SHP77 treated with DMSO at 0.1 percent for 48 hours (cell line): ENCODE data around the gene NACC2.

Source experiments
- DNase-seq: peaks from one replicate; lab custom pipeline; 2025; lab: John Stamatoyannopoulos, UW

NACC2 gene, protein sequence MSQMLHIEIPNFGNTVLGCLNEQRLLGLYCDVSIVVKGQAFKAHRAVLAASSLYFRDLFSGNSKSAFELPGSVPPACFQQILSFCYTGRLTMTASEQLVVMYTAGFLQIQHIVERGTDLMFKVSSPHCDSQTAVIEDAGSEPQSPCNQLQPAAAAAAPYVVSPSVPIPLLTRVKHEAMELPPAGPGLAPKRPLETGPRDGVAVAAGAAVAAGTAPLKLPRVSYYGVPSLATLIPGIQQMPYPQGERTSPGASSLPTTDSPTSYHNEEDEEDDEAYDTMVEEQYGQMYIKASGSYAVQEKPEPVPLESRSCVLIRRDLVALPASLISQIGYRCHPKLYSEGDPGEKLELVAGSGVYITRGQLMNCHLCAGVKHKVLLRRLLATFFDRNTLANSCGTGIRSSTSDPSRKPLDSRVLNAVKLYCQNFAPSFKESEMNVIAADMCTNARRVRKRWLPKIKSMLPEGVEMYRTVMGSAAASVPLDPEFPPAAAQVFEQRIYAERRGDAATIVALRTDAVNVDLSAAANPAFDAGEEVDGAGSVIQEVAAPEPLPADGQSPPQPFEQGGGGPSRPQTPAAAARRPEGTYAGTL

DNA sequence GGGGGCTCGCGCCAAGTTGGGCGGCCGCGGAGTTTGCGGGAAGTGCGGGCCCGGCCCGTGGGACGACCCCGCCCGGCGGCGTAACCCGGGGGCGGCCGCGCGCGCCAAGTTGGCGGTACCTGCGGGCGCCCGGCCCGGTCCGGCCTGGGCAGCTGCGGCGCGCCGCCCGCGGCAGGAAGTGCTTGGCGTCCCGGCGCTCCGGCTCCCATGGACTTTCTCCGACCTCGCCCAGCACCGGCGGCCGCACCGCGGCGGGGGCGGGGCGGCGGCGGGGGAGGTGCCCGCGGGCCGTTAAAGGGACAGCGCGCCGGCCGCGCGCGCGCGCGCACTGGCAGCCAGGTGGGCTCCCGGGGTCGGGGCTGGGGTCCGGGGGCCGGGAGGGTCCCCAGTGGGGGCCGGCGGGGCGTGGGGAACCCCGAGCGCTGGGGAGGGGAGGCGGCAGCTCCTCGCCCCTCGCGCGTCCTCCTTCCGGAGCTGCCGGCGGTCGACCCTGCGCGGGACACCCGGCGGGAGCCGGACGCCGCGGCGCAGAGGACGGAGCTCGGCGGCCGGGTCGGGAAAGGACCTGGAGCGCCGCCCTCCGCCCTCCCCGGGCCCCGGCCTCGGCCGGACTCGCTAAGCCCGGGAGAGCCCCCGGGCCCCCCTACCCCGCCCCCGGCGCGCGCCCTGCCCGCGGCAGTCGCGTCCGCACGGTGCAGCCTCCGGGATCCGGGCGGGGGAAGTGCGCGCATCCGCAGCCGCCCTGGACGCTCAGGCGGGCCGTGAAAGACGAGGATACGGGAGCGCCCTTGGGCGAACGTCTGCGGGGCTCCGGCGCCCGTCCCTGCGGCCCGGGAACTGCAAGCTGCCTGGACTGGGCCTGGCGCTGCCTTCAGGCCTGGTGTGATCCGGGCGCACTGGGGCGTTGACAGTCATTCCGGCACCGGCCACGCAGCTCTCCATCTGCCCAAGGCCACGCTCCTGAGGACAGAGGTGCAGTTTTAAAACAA, at the start of gene NACC2:
TSS of gene NACC2 (minus strand) at position 220 of the 989 bp plus-strand sequence. CDS start 44,768 bp downstream, outside the sequence.
- no peak for DNase-seq

- DNase-seq, result no peak
Observed at GRCh38 chr9:136144450-136144849, 49.4 kb upstream of the NACC2 start.

- peak; percentile 19 for DNase-seq
Observed at GRCh38 chr9:136143215-136144001, 48.3 kb upstream of the NACC2 start.

DNA sequence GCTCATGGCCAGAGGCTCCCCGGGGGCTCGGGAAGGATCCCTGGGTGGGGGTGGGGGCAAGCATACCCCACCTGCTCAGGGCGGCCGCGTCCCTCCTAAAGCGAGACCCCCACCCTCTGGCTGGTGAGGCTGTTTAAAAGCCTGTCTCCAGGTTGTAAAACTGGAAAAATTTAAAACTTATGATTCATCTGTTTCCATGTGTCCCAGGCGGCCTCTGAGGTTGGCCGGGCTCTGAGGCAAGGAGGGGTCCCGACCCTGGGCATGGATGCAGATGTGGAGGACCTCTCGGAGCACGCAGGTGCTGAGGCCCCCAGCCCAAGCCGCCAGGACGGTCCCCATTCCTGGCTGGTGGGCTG, 47.7 kb upstream of the NACC2 start:
- DNase-seq, result no peak

DNA sequence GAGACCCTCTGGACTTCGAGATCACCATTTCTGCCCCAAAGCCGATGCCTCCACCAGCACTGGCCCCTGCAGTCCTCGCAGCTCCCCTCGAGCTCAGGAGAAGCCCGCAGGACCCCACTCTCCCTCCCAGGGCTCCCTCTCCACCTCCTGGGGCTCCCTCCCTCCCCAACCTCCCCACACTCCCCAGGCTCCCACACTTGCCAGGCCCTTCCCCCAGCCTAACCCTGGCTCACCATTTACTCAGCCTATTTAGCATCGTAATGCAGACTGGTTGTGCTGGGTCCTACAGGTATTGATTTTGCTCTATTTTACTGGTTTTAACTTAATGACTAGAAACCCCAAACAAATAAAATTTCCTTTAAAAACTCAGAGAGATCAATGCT, 47.3 kb upstream of the NACC2 start:
- no peak for DNase-seq

DNA sequence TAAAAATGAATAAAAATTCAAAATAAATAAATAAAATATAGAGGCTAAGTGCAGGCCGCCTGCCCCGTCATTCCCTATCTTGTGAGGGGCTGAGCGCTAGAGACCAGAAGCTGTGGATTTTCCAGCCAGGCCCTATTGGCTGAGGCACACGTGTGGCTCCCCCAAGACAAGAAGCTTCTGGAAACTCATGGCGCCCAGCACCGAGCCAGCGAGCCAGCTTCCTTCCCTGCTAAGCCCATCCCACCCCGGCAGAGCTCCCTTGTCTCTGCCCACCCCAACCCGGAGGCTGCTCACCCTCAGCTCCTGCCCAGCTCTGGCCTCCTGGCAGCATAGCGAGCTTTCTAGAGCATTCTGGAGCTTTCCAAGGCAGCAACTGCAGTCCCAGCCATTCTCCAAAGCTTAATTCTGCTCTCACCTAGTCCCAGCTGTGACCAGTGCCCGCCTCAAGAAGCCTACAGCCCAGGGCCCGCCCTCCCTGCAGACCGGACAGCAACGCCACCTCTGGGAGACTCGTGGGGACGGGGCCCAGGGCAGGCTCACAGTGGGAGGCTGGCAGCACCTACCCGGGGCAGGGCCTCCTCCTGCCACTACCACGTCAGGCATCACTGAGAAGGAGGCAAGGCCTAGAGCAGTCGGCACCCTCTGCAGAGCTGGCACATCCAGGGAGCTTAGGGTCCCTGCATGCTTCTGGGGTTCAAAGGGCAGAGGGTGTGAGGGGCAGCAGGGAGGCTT, 46.8 kb upstream of the NACC2 start:
- no peak for DNase-seq

DNA sequence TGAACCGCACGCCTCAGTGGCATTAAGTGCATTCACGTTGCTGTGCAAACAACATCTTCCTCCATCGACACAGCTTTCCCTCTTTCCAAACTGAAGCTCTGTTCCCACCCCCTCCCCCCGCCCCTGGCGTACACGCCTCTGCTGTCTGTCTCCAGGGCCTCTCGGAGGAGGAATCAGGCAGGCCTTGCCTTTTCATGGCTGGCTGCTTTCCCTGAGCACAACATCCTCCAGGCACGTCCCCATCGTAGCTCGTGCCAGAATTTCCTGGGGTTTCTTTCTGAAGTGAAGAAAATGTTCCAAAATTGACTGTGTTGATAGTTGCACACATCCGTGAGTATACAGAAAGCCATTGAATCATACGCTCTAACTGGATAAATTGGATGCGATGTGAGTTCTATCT, 45.9 kb upstream of the NACC2 start:
- DNase-seq, result no peak

DNA sequence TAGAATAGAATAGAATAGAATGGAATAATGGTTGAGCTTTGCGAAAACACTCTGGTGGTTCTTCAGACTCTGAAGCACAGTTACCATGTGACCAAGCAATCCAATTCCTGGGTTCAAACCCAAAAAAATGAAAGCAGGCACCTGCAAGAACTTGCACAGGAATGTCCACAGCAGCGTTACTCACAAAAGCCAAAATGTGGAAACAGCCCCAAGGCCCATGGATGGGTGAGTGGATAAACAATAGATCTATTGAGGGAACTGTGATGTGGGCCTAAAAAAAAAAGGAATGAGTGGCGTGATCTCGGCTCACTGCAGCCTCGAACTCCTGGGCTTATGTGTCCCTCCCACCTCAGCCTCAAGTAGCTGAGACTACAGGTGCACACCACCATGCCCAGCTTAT, 45.0 kb upstream of the NACC2 start:
- no peak for DNase-seq

- no peak for DNase-seq
Observed at GRCh38 chr9:136138566-136138965, 43.5 kb upstream of the NACC2 start.

- no peak for DNase-seq
Observed at GRCh38 chr9:136137321-136138265, 42.5 kb upstream of the NACC2 start.

DNA sequence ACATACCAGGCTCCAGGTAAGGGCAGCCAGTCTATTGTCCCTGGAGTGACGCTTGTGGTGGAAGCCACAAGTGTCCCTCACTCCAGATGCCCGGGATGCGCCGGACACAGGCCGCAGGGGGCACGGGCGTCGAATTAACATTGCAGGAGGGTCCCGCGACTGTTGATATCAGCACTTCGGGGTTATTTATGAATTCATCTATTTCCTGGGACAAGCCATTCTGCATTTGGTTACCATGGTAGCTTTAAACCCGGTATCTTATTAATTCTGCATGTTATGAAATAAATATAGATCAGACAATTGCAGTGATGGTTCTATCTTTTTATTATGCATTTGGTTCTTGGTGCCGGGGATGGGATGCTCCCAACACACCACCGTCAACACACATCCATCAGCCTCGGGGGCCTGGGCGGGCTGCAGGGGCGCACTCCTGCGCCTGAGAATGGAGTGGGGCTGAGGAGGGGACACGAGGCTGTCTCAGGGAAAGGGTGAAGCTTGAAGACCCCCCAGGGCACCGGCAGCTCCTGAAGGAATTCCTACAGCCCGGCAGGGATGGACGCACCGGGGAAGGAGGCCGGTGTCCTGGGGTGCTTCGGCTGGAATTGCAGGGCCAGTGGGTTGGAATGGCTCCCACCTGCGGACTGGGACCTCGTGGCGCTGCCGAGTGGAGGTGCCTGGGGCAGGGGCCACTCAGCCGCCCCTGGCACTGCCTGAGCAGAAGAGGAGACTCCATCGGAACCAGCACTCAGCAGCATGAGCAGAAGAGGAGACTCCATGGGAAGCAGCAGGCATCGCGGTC, 41.2 kb upstream of the NACC2 start:
- DNase-seq, result no peak

DNA sequence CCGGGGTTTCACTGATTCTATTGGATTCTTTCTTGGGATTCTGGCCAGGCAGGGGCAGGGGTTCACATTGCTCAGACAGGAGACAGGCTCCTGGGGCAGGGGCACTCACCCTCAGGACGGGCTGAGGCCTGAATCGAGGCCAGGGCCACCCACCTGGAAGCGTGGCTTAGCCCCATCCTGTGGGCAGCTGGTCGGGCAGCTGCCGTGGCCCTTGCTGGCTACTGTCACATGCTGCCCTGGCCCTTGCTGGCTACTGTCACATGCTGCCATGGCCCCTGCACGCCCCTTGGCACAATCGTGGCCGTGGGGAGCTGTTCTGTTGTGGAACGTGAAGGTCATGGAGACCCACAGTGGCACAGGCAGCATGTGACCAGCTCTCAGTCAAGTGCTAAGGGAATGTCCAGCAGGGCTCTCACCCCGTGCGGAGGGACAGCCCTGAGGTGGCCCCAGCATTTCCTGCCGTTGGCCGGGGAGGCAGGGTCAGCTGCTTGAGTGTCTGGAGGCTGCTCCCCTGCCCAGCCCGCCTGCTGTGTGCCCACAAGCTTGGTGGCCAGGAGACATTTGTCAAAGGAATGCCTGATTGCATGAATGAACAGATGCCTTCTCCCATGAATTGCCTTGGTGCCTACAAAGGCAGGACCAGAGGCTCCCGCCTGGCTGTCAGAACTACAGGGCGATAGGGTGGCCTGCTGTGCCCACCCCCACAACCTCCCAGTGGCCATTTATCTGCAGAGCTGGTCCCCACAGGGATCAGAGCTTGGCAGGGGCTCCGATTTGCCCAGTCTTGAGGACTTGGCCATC, 40.4 kb upstream of the NACC2 start:
- DNase-seq, result no peak

- no peak for DNase-seq
Observed at GRCh38 chr9:136133959-136134484, 38.9 kb upstream of the NACC2 start.

GRCh38 chr9:136133191-136133958, 38.3 kb upstream of the NACC2 start:
- DNase-seq, result no peak

- no peak for DNase-seq
Observed at GRCh38 chr9:136132512-136133050, 37.5 kb upstream of the NACC2 start.

DNA sequence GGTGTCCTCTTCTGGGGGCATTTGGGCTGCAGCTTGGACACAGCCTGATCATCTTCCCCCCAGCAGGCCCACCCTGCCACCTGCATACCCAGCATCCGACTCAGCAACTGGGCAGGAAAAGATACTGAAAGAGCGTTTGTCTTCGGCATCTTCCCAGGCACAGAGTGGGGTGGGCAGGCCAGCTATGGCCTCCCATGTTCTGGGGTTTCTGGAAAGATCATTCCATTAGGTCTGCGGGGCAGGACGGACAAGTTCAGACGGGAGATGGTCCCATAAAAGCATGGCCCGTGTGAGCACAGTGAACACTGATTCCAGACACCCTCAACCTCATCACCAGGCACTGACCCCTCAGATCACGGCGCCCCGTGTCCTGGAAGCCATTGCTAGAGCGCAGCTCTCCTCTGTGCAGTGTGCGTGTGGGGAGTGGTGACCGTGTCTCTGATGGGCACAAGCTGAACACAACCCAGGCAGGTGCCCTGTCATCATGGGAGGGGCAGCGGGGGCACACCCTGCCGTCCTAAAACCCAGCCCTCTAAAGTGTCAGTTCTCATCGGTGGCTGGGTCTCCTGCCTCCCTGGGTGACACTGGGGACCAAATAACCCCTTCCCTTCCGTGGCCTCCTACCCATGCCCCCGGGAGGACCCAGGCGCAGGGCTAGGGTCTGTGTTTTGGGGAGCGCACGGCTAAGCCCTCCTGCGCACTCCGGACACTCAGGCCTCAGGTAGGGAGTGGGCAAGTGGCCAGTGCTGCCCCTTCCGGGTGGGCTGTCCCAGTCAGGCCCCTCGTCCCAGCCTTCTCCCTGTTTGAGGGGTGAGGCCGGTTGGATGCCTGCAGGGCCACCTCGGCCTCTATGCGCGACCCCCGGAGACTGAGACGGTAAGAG, 36.8 kb upstream of the NACC2 start:
- no peak for DNase-seq
